D721Med (cell line): ENCODE measurements around the gene RNASE13.
"Not testable (repeated sequence)": the region's sequence is repeated elsewhere in the genome, so short reads cannot be mapped to it uniquely, and the experiment has no call there.

Experiments
- DNase-seq: peaks from one replicate; pipeline ENCODE4 v3.0.0; 2011; ENCODE audit warnings: low spot score; ENCODE audit not compliant: insufficient read length
- FAIRE-seq: peaks from 2 replicates; lab custom pipeline; 2011; peaks lifted over from hg19 to GRCh38; lab: Jason Lieb, UNC
- CTCF ChIP-seq: IDR thresholded peaks from 2 replicates; pipeline ENCODE4 v1.5.1; 2012; ENCODE audit warnings: mild to moderate bottlenecking, control low read depth; ENCODE audit not compliant: insufficient read depth; ENCODE audit errors: missing control alignments

The RNASE13 gene

DNA sequence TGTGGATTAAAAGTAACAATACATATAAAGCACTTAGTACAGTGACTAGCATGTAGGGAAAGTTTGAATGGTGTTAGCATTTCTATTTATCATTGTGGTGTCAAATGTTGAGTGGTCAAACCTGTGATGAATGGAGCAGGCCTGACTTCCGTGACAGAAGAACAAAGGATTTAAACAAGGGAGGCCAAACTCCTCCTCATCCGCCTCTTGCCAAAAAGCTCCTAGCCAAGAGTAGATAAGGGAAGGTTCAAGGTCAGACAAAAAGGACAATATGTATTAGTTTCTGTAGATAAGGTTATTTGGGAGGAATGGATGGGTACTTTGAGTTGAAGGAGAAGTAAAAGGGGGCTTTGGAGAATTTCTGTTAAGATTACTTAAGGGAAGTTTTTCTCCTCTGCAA, 14.0 kb upstream of the RNASE13 start:
- TF ChIP-seq CTCF: no peak
- DNase-seq: no peak
- FAIRE-seq: no peak

- no peak for FAIRE-seq
- DNase-seq: no peak
- no peak for TF ChIP-seq CTCF
Observed at GRCh38 chr14:21047378-21047781, 12.8 kb upstream of the RNASE13 start.

- no peak for TF ChIP-seq CTCF
- FAIRE-seq: no peak
- no peak for DNase-seq
Observed at GRCh38 chr14:21043974-21044618, 9.5 kb upstream of the RNASE13 start.

DNA sequence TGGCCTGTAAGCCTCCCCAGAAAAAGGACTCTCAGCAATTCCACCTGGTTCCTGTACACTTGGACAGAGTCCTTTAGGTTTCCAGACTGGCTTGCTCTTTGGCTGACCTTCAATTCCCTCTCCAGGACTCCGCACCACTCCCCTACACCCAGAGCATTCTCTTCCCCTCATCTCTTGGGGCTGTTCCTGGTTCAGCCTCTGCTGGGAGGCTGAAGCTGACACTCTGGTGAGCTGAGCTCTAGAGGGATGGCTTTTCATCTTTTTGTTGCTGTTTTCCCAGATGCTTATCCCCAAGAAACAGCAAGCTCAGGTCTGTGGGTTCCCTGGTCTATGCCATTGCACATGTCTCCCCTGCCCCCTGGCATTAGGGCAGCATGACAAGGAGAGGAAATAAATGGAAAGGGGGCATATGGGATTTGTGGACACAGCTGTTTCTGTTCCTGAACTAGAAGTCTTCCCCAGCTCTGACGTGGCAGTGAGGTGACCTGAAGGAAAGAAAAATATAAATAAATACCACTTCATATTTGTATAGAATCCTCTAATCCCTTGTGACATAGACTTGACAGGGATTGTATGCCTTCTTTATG, 8.9 kb upstream of the RNASE13 start:
- FAIRE-seq: no peak
- no peak for TF ChIP-seq CTCF

DNA sequence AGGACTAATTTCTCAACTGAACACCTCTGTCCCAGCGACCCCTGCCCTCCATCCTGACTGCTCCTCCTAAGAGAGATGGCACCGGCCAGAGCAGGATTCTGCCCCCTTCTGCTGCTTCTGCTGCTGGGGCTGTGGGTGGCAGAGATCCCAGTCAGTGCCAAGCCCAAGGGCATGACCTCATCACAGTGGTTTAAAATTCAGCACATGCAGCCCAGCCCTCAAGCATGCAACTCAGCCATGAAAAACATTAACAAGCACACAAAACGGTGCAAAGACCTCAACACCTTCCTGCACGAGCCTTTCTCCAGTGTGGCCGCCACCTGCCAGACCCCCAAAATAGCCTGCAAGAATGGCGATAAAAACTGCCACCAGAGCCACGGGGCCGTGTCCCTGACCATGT, 8.3 kb upstream of the RNASE13 start:
- FAIRE-seq: no peak
- TF ChIP-seq CTCF: no peak

More for the DNA sequence above, 8.9 kb upstream of the RNASE13 start:
- no peak for DNase-seq

GRCh38 chr14:21041676-21042433, 7.2 kb upstream of the RNASE13 start, which contains the start of gene RNASE7:
Gene RNASE7, plus strand, starts transcription at chr14:21042362. Its CDS starts 631 bp downstream, at chr14:21042993.
- FAIRE-seq (no peak), DNase-seq (no peak)

More for the DNA sequence above, 8.3 kb upstream of the RNASE13 start:
- DNase-seq: no peak

GRCh38 chr14:21040941-21041340, 6.3 kb upstream of the RNASE13 start:
- FAIRE-seq, DNase-seq: not testable (repeated sequence)

More at GRCh38 chr14:21041676-21042433, 7.2 kb upstream of the RNASE13 start, which contains the start of gene RNASE7:
- TF ChIP-seq CTCF: no peak
